Keratinocyte (primary cell): ENCODE results near the gene GRAMD2A.

Source experiments
- EZH2 ChIP-seq: IDR thresholded peaks from one replicate; pipeline ENCODE4 v1.6.1; 2012; ENCODE audit warnings: inconsistent platforms, mild to moderate bottlenecking, low read length, moderate library complexity
- TF ChIP-seq, protein P1 (sequence below), 3 experiments: IDR thresholded peaks in 1 of 3; conservative IDR thresholded peaks in 1 of 3; optimal IDR thresholded peaks in 1 of 3; 2 replicates in 2 of 3; 3 replicates in 1 of 3; pipeline versions ENCODE3 to v1.5.1; 2011; ENCODE audit warnings: low read length in 3 of 3, mild to moderate bottlenecking in 3 of 3, moderate library complexity in 2 of 3, control low read depth in 1 of 3, inconsistent platforms in 1 of 3; ENCODE audit not compliant: insufficient read depth in 2 of 3; ENCODE audit errors: extremely low read depth in 1 of 3

DNA sequence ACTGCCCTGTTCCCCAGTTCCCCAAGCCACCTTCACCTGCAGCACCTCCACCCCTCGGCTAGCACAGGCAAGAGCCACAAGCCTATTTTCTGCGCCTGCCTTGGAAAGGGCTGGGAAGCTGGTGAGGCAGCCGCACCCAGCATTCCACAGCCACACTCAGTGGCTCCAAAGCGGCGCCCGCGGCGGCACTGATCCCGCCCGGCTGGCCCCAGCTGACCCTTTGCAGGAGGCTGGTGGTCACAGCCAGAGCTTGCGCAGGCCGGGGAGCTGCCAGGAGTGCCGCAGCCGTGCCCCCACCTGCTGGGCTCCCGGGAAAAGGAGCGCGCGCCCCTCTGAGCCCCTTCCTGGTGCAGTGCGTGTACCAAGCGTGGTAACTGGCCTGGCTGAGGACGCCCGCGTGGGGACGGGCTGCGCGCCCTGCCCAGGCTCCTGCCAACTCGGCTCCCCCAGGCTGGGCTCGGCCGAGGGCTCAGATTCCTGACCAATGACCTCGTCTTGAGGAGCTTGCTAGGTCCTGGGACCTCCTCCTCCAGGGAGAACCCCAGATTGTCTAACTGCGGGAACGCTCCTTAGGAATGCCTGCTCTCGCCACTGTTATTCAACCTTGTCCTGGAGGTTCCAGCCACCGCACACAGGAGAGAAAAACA, 13.3 kb downstream of the GRAMD2A start:
- TF ChIP-seq, protein P1, sequence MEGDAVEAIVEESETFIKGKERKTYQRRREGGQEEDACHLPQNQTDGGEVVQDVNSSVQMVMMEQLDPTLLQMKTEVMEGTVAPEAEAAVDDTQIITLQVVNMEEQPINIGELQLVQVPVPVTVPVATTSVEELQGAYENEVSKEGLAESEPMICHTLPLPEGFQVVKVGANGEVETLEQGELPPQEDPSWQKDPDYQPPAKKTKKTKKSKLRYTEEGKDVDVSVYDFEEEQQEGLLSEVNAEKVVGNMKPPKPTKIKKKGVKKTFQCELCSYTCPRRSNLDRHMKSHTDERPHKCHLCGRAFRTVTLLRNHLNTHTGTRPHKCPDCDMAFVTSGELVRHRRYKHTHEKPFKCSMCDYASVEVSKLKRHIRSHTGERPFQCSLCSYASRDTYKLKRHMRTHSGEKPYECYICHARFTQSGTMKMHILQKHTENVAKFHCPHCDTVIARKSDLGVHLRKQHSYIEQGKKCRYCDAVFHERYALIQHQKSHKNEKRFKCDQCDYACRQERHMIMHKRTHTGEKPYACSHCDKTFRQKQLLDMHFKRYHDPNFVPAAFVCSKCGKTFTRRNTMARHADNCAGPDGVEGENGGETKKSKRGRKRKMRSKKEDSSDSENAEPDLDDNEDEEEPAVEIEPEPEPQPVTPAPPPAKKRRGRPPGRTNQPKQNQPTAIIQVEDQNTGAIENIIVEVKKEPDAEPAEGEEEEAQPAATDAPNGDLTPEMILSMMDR (optimal IDR thresholded peaks at IDR 0.05 in 1 of 3, IDR thresholded peaks at IDR 0.05 in 1 of 3, conservative IDR thresholded peaks at IDR 0.05 in 1 of 3; ENCODE audit: extremely low read depth in 1 of 3, insufficient read depth in 2 of 3, low read length in 3 of 3) = no peak
- no peak for TF ChIP-seq EZH2
